ENCODE data around the gene SYNE1. TPM values are rescaled to one million over a fixed set of nuclear protein-coding genes. Genes with fewer than 3 reads are reported as not detected.
"Not testable (repeated sequence)": the region's sequence is repeated elsewhere in the genome, so short reads cannot be mapped to it uniquely, and the experiment has no call there.

Gene SYNE1
- total RNA-seq, 1 experiment from 2014 or later, result 0.85 TPM

DNA sequence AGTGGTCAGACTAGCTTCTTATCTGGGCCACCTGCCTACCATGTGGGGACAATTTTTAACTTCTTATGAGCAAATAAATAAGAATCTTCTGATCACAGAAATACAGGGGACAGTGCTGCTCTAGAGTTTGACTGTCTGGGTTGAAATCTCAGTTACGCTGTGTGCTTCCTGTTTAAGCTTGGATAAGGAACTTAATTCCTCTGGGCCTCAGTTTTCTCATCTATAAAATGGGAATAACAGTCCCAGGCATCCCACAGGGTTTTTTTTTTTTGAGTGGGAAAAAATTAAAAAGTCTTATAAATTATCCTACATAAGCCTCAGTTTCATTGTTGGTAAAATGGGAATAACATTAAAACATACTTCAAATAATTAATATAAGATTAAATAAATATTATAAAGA lies 488.8 kb downstream of the SYNE1 start:
- in situ Hi-C loops (cut with HindIII; ENCODE audit: low sequenced_read_pairs), result no loop called here

DNA sequence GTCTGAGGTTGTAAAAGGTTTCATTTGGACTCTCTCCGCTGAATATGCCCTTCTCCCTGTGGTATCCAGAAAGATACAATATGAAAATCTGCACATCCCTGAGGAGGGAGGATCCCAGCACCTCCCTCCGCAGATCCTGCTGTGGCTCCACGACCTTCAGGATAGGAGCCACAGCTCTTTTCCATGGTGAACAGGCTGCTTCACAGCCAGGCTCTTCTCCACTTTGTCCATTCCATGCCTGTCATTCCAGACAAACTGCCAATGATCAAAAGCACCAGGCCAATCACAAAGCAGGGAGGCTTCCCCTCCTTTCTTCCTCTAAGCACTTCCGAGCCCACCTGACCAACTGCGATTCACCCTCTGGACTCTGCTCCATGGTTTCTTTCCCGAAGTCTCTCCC lies 489.9 kb downstream of the SYNE1 start:
- in situ Hi-C loops (cut with HindIII; ENCODE audit: low sequenced_read_pairs), result no loop called here
- no peak for DNase-seq (ENCODE audit: low spot score)

More for the DNA sequence above, 488.8 kb downstream of the SYNE1 start:
- no peak for DNase-seq (ENCODE audit: low spot score)

DNA sequence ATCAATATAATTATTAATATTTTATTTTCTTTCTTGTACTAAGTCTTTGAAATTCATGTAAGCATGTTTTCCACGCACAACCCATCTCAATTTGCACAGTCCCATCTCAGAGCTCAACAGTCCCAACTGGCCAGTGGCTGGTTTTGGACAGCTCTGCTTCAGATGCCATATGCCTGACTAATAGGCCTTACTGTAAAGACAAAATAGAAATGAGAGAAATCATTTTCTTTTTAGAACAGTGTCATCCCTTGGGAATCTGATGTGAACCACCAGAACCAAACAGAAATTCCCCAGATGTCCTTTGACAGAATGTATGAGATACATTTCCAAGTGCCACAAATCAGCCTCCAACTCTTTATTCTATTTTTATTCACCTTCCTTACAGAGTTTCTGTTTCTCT lies 490.8 kb downstream of the SYNE1 start:
- in situ Hi-C loops (cut with HindIII; ENCODE audit: low sequenced_read_pairs), result no loop called here
- DNase-seq (ENCODE audit: low spot score), result no peak

DNA sequence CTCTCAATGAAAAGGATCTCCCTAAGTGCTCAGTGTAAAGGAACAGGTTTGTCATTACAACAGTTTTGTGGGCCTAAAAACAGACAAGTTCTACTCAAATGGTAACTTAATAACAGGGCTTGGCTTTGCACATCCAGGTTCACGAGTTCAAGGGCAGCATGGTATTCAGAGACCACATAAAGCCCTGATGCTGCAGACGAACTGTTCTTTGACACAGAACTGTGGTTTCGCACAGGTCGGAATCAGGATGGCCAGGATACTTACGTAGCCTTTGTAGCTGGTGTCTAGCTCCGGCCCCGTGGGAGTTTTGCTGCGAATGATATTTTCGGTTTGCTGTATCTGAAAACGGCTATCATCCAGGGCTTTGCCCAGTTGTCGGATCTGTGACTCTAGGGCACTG lies 493.8 kb downstream of the SYNE1 start:
- in situ Hi-C loops (cut with HindIII; ENCODE audit: low sequenced_read_pairs), result no loop called here
- DNase-seq (ENCODE audit: low spot score), result no peak

DNA sequence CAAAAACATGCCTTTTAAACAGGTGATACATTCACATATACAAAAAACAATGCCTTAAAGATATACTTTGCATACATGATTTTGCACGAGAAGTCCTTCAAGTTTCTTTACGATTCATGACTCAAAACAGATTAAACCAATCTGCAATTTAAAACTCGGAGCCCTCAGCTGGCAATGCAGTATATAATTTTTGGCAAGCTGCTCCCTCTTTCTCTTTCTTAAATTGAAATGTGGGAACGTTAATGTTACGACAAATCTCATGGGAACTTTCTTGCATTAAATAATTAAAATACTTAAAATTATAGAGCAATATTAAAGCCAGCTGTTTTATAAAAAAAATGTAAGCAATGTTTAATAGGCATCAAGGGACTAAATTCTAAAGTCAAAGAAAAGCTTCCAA lies 495.1 kb downstream of the SYNE1 start:
- in situ Hi-C loops (cut with HindIII; ENCODE audit: low sequenced_read_pairs), result no loop called here
- DNase-seq (ENCODE audit: low spot score), result no peak

DNA sequence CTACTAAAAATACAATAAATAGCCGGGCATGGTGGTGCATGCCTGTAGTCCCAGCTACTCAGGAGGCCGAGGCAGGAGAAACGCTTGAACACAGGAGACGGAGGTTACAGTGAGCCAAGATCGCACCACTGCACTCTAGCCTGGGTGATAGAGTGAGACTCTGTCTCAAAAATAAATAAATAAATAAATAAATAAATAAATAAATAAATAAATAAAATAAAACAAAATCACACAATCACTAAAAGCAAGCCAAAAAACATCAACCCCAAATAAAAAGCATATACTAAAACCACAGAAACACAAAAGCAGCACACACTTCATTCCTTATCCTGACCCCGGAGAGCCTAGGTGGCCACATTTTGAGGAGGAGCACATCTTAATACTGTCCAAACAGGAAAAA lies 498.8 kb downstream of the SYNE1 start:
- in situ Hi-C loops (cut with HindIII; ENCODE audit: low sequenced_read_pairs); DNase-seq (ENCODE audit: low spot score): not testable (repeated sequence)

DNA sequence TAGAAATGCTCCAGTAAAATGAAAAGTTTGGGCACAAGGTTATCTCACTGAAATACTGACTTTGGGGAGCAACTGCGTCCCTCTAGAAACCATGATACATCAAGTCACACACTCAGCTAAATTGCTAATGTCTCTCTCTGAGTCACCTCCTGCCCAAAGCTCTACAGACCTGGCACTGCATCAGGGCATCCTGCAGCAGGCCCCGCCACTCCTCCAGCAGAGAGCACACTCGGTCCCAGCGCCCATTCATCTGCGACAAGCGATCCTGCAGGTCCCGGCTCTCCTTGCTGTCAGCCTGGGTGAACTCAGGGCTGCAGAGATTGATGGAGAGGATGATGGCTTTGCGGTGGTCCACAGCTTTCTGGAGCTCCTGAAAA lies 500.7 kb downstream of the SYNE1 start:
- peak; percentile 73 for DNase-seq (ENCODE audit: low spot score)

DNA sequence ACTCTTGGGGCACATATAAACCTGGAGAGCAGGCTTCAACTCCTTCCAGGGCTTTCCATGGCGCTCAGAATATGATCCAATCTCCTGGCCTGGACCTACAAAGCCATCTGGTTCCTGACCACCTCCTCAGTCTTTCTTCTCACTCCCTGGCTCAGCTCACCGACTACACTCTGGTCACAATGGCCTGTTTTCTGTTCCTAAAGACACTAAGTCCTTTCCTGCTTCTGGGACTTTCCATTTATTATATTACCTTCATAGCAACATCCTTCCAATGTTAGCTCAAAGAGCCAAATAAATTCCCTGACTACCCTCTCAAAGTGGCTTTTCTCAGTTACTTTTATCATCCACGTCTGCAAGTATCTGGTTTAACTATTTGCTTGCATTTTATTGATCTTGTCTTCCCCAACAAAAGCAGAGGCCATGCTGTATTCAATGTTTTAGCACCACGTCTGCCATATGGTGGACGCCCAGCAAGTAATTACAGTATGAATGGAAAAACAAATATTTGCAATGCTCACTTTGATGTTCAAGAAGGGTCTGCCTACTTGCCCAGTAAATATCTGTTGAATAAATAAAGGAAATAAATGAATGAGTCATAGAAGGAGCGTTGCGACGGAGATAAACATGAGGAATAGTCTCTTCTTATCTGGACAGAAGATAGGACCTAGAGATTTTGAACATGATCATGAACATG lies 501.3 kb downstream of the SYNE1 start:
- DNase-seq (ENCODE audit: low spot score), result no peak
- in situ Hi-C loops (cut with HindIII; ENCODE audit: low sequenced_read_pairs), result no loop called here

More for the DNA sequence above, 500.7 kb downstream of the SYNE1 start:
- in situ Hi-C loops (cut with HindIII; ENCODE audit: low sequenced_read_pairs), result no loop called here

DNA sequence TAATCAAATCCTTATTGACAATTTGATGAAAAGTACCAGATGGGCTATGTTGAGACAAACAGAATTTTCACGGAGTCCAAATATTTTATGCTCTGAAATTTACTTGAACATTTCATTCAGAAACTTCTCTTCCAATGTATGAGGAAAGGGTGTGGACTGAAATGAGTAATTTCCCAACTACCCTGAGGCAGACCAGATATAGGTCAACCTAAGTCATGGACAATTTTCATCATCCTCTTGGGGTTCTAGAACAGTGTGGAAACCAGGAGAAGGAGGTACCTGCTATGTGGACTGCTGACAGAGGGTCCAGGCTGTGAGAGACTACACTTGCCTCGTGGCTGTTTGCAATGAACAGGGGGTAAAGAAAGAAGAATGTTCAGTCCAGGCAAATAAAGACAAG lies 506.7 kb downstream of the SYNE1 start:
- in situ Hi-C loops (cut with HindIII; ENCODE audit: low sequenced_read_pairs), result no loop called here
- no peak for DNase-seq (ENCODE audit: low spot score)

DNA sequence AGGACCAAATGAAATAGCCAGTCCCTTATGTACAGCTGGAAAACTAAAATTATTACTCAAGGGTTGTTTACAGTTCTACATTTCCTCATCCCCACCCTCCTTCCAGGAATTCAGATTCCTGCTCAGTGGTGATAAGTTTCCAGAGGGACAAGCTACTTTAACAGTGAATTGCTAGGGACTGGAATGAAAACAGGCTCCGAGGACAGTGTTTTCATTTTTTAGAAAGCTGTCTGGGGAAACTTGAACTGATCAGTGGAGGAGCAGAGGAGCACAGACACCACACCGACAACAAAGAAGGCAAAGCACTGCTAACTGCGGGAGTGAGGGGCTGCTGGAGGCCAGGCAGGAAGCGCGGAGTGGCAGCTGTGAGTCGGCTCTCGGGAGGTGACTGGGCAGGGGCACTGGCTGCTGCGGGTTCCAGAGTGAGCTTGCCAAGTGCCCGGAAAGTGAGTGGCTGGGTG lies 507.4 kb downstream of the SYNE1 start:
- in situ Hi-C loops (cut with HindIII; ENCODE audit: low sequenced_read_pairs), result no loop called here
- no peak for DNase-seq (ENCODE audit: low spot score)

DNA sequence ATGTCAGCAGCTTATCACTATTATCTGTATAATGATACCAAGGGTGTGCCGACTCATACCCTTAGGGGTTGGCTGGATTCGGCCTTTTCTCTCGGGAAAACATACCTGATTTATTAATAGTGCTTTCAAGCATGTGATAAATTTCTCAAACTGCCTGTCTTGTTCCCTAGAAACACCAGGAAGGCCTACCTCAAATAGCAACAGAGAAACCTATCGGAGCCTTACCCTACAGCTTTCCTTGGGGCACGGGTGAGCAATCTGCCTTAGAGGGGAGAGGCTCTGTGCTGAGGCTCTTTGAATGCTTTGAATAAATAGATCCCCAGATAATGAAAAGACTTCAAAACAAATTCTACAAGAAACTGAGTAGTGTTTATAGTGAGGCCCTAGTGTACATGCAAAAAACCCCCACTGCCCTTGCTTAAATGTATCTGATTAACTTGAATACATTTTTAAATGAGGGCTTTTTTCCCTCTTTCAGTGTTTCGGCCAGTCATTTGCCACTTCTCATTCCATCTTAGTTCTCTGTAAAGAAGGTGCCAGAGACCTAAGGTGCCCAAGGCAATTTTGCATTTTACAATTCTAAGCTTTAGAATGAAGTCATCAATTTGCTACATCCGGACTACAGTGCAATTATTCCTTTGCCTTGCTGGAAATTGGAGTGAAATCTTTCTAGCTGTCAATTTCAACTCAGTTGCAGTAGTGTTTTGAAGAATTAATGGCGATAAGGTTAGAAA lies 509.6 kb downstream of the SYNE1 start:
- no peak for DNase-seq (ENCODE audit: low spot score)
- in situ Hi-C loops (cut with HindIII; ENCODE audit: low sequenced_read_pairs), result no loop called here

DNA sequence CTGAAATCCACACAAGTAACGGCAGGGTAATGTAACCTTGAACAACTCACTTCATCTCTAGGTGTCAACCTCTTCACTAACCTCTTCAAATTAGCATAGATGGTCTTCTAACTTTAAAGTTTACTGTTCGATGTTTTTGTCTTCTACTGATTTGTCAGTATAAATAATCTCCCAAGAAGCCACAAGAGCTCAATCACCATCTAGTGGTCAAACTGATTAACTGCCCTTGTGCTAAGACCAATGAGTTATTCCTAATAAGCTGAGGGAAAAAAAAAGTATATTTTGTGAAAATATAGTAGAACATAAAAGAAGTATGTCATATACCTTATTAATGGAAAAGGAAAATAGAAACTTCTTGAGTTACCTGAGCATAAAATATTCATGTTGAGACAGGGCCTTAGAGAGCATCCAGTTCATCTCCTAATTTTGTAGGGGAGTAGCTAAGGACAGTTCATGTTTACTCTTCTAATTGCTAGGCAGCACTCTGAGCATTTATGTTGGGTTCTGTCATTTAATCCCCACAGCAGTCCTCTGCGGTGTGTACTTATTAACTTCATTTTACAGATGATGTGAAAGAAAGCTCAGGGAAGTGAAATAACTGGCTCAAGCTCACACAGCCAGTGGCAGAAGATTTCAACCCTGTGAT lies 512.6 kb downstream of the SYNE1 start:
- DNase-seq (ENCODE audit: low spot score), result peak; percentile 47
- in situ Hi-C loops (cut with HindIII; ENCODE audit: low sequenced_read_pairs), result no loop called here

DNA sequence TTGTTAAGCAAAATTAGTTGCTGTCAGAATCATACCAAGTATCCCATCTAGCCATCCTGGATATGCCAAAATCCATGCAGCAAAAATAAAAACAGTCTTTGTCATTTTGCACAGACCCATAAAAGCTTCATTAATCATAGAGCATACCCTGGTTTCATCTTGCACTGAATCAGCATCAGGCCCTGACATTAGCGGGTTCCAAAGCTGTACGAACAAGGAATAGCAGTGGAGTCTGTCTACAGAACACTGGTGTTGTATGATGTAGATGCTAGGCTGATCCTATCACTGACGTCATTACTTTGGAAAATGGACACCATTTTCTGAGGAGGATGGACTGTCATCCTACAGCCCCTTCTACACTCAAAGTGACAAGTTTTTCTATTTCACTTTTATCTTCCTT lies 514.1 kb downstream of the SYNE1 start:
- no peak for DNase-seq (ENCODE audit: low spot score)
- in situ Hi-C loops (cut with HindIII; ENCODE audit: low sequenced_read_pairs), result no loop called here

DNA sequence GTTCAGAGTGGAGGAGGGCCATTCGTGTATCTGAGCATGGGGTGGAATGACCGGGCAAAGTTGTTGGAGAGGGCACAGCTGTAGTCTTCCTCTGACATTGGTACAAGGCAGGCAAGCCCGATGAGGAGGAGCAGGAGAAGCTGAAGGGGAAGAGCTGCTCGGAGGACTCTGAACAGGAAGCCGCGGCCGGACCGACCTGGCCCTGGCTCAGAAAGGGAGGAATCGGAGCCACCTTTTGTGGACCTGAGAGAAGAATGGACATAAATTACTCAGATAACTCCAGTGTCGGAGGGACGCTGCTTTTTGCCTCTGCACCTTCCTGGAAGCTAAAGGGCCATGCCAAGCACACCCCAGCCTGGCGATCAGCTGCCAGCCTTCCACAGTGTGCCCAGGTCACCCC lies 514.7 kb downstream of the SYNE1 start:
- DNase-seq (ENCODE audit: low spot score), result no peak
- in situ Hi-C loops (cut with HindIII; ENCODE audit: low sequenced_read_pairs), result no loop called here

DNA sequence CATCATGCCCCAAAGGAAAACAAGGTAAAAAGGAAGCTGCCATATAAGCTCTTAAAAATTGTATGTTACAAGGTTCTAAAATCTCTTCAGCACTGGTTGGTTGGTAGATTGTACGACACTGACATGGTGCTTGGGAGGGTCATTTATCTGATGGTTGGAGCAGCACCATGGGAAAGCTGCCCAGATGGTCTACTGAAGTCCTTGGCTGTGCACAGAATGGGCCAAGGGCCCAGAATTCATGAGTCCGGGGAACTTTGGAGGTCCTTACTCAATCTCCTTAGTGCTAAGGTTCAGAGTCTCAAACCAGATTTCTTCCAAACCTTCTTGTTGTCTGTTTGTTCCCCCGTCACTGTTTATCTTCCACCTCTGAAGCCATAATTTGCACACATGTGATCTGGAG lies 515.3 kb downstream of the SYNE1 start:
- DNase-seq (ENCODE audit: low spot score), result peak; percentile 70
- in situ Hi-C loops (cut with HindIII; ENCODE audit: low sequenced_read_pairs), result no loop called here

DNA sequence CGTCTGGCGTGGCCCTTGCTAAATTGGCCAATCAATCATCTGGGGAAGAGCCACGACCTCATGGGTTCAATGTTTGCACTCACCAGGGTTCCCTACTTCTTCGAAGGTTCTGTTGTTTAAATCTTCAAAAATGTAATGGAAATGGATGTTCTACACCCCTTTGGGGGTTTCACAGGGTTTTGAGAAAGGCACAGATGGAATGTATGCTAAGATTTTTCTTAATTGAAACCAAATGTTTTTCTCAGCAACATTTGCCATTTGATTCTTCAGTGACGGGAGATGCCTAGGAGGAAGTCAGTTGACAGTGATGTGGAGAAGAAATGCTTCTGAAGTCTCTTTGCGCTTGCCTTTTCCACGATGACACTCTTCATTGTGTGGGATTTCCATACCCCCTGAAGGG lies 517.3 kb downstream of the SYNE1 start:
- in situ Hi-C loops (cut with HindIII; ENCODE audit: low sequenced_read_pairs), result no loop called here
- DNase-seq (ENCODE audit: low spot score), result no peak

DNA sequence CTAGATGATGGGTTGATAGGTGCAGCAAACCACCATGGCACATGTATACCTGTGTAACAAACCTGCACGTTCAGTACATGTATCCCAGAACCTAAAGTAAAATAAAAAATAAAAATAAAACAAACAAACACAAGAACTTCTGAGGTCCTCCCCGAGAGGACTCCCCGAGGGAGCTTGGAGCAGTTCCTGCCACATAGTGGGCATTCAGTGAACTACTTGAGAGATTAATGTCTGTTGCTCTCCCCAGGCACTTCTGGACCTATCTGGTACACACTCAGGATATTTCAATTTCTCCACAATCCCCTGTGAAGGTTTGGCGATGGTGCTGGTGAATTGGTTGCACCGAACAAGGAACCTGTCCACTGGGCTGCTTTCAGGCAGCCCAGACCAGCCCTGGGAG lies 518.5 kb downstream of the SYNE1 start:
- no peak for DNase-seq (ENCODE audit: low spot score)
- in situ Hi-C loops (cut with HindIII; ENCODE audit: low sequenced_read_pairs), result no loop called here

DNA sequence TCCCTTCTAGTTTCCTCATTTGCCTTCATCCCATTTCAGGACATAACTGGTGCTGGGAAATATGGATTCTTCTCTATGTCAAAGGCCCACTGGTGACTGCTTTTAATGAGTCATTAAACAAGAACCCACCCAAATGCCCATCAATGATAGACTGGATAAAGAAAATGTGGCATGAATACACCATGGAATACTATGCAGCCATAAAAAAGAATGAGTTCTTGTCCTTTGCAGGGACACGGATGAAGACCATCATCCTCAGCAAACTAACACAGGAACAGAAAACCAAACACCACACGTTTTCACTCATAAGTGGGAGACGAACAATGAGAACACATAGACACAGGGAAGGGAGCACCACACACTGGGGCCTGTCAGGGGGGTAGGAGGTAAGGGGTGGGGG lies 518.9 kb downstream of the SYNE1 start:
- no peak for DNase-seq (ENCODE audit: low spot score)
- in situ Hi-C loops (cut with HindIII; ENCODE audit: low sequenced_read_pairs), result no loop called here

DNA sequence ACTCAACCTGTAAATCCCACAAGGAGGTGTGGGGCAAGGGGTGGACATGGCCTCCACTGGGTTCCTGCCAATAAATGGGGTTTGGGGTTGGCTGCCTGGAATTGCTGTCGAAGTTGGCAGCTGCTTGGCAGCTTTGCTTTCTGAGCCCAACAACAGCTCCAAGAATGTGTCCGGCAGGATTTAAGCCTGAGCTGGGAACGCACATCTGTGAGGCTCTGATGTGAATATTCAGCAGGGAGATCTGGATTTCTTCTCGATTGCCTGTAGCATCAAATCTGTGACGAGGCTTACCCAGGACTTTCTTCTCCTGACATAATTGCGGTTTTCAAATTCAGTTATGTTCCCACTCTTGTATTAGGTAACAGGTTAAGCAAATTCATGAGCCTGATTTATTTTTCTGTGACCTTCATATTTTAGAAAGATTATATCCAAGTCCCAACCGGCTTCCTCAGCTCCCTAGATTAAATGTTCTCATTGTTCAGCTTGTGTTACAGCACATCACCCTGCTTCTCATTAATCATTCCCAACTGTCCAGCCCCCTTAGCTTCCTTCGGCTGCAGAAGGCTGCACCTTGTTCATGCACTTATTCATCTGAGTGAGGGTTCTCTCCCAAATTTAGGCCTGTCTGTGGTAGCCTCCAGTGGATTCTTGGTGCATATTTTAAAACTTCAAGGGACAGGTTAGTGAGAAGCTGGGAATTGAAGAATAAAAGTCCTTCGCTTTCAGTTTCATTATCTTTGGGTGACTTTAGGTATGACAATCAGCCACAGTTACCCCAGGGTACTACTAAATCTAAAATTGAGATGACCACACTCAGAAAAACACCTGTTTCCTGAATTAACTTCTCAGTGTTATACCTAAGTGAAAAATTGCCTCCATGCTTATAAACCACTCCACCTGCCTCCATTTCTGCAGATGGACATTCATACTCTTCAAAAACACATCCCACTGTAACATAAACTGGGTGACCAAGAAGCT lies 519.7 kb downstream of the SYNE1 start:
- in situ Hi-C loops (cut with HindIII; ENCODE audit: low sequenced_read_pairs), result no loop called here
- no peak for DNase-seq (ENCODE audit: low spot score)

Data from G401 (cell line).